ENCODE measurements around the gene ACADL. TPM values are rescaled to one million over a fixed set of nuclear protein-coding genes. Genes with fewer than 3 reads are reported as not detected.

The ACADL gene
- total RNA-seq, 1 experiment from 2014 or later: 1.3 TPM

- no peaks in the 10 kb centered on the region for H3K27me3 Mint-ChIP-seq (ENCODE audit: unreplicated experiment)
- DNase-seq: no peak
- TF ChIP-seq CTCF (IDR thresholded peaks at IDR 0.05; ENCODE audit: unreplicated experiment): no peak
- H3K36me3 Mint-ChIP-seq (ENCODE audit: insufficient read depth, unreplicated experiment): no peaks in the 10 kb centered on the region
- intact Hi-C loops (cut with micrococcal nuclease; ENCODE audit: unreplicated experiment): no loop called here
- H3K27ac Mint-ChIP-seq (ENCODE audit: unreplicated experiment): no peak overlapping the region
- no peak overlapping the region for H3K4me3 Mint-ChIP-seq (ENCODE audit: low read depth, unreplicated experiment)
- BruUV-seq (replicated peaks): no TSS peak
- CTCF ChIA-PET: no interaction called here
- no peaks in the 10 kb centered on the region for H3K4me1 Mint-ChIP-seq (ENCODE audit: low read depth, unreplicated experiment)
- no peaks in the 10 kb centered on the region for H3K9me3 Mint-ChIP-seq (ENCODE audit: low read depth, unreplicated experiment)
These were observed 42.5 kb upstream of the ACADL start for GRCh38 chr2:210267698-210268097.

- no peaks in the 10 kb centered on the region for H3K9me3 Mint-ChIP-seq (ENCODE audit: low read depth, unreplicated experiment)
- CTCF ChIA-PET: no interaction called here
- no peaks in the 10 kb centered on the region for H3K36me3 Mint-ChIP-seq (ENCODE audit: insufficient read depth, unreplicated experiment)
- no peaks in the 10 kb centered on the region for H3K27me3 Mint-ChIP-seq (ENCODE audit: unreplicated experiment)
- no TSS peak for BruUV-seq (replicated peaks)
- H3K27ac Mint-ChIP-seq (ENCODE audit: unreplicated experiment): no peak overlapping the region
- intact Hi-C loops (cut with micrococcal nuclease; ENCODE audit: unreplicated experiment): no loop called here
- TF ChIP-seq CTCF (IDR thresholded peaks at IDR 0.05; ENCODE audit: unreplicated experiment): no peak
- H3K4me3 Mint-ChIP-seq (ENCODE audit: low read depth, unreplicated experiment): no peak overlapping the region
- DNase-seq: no peak
- no peaks in the 10 kb centered on the region for H3K4me1 Mint-ChIP-seq (ENCODE audit: low read depth, unreplicated experiment)
These were observed 39.0 kb upstream of the ACADL start for GRCh38 chr2:210264282-210264681.

DNA sequence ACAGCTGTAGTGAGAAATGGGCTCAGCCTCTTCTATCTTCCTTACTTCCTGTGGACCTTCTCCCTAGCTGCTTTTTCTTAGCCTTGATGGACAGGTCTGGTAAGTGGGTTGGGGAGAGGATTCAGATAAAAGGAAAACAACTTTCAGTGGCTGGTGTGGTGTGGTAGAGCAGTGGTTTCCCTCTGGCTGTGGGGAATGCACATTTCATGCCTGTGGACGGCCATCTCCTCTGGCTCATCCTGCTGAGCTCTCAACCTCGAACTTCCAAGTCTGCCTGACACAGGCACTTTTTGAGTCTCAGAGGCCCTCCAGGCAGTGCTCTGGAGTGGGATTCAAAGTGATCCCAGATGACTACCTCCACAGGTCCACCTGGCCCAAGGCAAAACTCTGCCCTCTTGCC is 38.6 kb upstream of the ACADL start:
- CTCF ChIA-PET: no interaction called here
- DNase-seq: no peak
- H3K36me3 Mint-ChIP-seq (ENCODE audit: insufficient read depth, unreplicated experiment): no peaks in the 10 kb centered on the region
- BruUV-seq (replicated peaks): no TSS peak
- no peaks in the 10 kb centered on the region for H3K9me3 Mint-ChIP-seq (ENCODE audit: low read depth, unreplicated experiment)
- intact Hi-C loops (cut with micrococcal nuclease; ENCODE audit: unreplicated experiment): no loop called here
- TF ChIP-seq CTCF (IDR thresholded peaks at IDR 0.05; ENCODE audit: unreplicated experiment): no peak
- H3K4me1 Mint-ChIP-seq (ENCODE audit: low read depth, unreplicated experiment): no peaks in the 10 kb centered on the region
- no peak overlapping the region for H3K4me3 Mint-ChIP-seq (ENCODE audit: low read depth, unreplicated experiment)
- no peaks in the 10 kb centered on the region for H3K27me3 Mint-ChIP-seq (ENCODE audit: unreplicated experiment)
- H3K27ac Mint-ChIP-seq (ENCODE audit: unreplicated experiment): no peak overlapping the region

- TF ChIP-seq CTCF (IDR thresholded peaks at IDR 0.05; ENCODE audit: unreplicated experiment): no peak
- Mint-ChIP-seq H3K9me3 (ENCODE audit: low read depth, unreplicated experiment) (no peaks in the 10 kb centered on the region), H3K27me3 (ENCODE audit: unreplicated experiment) (no peaks in the 10 kb centered on the region), H3K4me1 (ENCODE audit: low read depth, unreplicated experiment) (no peaks in the 10 kb centered on the region), H3K36me3 (ENCODE audit: insufficient read depth, unreplicated experiment) (no peaks in the 10 kb centered on the region), H3K27ac (ENCODE audit: unreplicated experiment) (no peak overlapping the region), H3K4me3 (ENCODE audit: low read depth, unreplicated experiment) (no peak overlapping the region)
- intact Hi-C loops (cut with micrococcal nuclease; ENCODE audit: unreplicated experiment): no loop called here
- no peak for DNase-seq
- BruUV-seq (replicated peaks): no TSS peak
- CTCF ChIA-PET: no interaction called here
These were observed 36.8 kb upstream of the ACADL start for GRCh38 chr2:210262036-210262435.

DNA sequence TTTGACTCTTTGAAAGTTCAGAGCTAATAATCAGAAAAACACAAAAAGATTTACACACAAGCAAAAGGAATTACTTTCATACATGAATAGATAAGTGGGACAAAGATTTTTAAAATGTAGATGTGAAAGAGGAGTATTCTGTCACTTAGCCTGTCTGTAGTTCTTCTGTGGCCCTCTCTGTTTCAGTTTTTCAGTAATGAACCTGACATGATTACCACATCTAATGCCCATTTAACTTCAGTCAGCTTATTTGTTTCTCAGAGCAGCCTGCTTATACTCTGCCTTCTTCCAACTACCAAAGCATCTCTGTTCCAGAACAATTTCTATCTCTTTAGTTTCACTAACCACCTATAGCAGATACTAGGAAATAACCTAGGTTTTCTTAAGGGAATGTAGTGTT is 34.4 kb upstream of the ACADL start:
- no peaks in the 10 kb centered on the region for H3K27me3 Mint-ChIP-seq (ENCODE audit: unreplicated experiment)
- BruUV-seq (replicated peaks): no TSS peak
- H3K36me3 Mint-ChIP-seq (ENCODE audit: insufficient read depth, unreplicated experiment): no peaks in the 10 kb centered on the region
- no peak for DNase-seq
- CTCF ChIA-PET: no interaction called here
- TF ChIP-seq CTCF (IDR thresholded peaks at IDR 0.05; ENCODE audit: unreplicated experiment): no peak
- H3K4me3 Mint-ChIP-seq (ENCODE audit: low read depth, unreplicated experiment): no peak overlapping the region
- H3K9me3 Mint-ChIP-seq (ENCODE audit: low read depth, unreplicated experiment): no peaks in the 10 kb centered on the region
- intact Hi-C loops (cut with micrococcal nuclease; ENCODE audit: unreplicated experiment): no loop called here
- H3K4me1 Mint-ChIP-seq (ENCODE audit: low read depth, unreplicated experiment): no peaks in the 10 kb centered on the region
- no peak overlapping the region for H3K27ac Mint-ChIP-seq (ENCODE audit: unreplicated experiment)
